ENCODE data around the gene DAPP1.
"Not testable (repeated sequence)": the region's sequence is repeated elsewhere in the genome, so short reads cannot be mapped to it uniquely, and the experiment has no call there.

DAPP1 gene

DNA sequence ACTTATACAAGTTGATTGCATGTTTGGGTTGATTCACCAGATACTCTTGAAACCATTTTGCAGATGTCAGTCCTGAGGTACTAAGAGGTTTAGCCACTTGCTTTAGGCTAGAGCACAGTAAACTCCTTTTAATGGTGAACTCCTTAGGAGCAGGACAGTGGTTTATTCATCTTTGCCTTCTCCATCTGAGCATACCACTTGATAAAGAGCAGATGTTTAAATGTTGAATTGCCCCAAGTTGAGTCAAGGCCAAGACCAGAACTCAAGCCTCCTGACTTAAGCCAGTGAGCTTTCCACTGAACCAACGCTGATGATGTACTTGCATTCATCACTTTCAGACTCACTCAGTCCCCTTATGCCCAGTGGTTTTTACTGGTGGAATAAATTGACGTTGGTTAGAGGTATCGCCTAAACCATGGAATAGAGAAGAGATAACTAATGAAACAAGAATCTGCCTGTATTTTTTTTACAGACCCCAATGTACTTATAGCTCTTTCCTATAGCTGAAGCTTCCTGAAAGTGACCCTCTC lies 7.5 kb downstream of the DAPP1 start:
- DNase-seq (ENCODE audit: low spot score): no peak

DNA sequence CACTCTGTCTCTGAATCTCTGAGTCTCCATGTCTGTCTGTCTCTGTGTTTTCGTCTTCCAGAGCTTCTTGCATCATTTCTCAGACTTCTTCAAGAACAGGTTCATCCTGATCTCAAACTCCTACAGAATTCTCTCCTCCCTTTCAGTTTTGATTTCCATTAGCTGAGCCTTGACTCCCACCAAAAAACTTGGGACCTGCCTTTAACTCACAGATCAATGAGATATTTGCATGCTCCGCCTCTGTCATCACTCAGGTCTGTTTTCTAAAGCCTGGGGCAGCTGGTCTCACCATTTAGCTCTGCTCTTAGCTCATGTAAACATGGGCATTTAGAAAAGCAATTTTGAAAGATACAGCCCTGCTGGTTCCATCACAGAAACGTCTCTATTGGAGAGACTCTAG lies 8.6 kb downstream of the DAPP1 start:
- no peak for DNase-seq (ENCODE audit: low spot score)

DNA sequence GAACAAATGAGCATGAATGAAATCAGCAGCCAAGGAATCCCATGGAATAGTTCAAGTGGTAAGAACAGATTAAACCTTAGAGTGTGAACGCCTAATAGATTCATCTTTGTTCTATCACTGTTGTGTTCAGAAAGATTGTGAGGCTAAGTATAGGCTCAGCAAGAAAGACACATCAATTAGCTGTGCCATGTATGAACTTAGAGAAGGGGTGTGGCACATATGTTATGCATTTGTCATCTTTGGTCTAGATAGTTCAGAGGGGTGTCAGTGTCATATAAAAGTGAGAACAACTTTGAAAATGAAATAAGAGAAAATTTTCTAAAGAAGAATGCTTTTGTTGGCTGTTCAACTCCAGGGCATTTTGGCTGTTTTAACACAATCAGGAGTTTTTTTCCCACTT lies 9.4 kb downstream of the DAPP1 start:
- no peak for DNase-seq (ENCODE audit: low spot score)

DNA sequence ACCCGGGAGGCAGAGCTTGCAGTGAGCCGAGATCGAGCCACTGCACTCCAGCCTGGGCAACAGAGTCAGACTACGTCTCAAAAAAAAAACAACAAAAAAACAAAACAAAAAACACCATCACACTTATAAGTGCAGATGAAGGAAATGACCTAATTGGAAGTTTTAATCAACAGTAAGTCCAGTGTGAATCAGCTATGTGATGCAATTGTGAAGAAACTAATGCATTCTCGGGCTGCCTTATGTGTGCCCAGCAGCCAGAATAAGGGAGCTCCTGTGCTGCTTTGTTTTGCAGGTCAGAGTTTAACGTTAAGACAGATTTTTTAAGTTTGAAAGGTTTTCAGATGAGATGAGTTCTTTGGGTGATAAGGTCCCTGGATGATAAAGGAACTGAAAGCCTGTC lies 10.8 kb downstream of the DAPP1 start:
- DNase-seq (ENCODE audit: low spot score): no peak

DNA sequence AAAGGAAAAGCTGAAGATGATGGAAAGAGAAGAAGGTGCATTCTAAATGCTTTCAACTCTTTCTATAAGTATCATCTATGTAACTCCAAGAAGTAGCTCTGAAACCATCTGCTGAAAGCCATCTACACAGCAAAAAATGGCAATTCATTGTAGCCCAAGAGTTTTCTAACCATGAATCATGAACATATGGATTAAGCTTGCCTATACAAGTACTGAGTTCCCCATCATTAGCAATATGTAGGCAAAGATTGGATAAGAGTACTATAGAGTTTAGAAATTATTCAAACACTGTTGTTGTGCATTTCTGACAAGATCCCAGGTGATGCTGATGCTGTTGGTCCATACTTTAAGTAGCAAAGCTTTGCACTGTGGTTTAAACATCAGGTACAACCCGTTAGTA lies 11.2 kb downstream of the DAPP1 start:
- DNase-seq (ENCODE audit: low spot score): no peak

DNA sequence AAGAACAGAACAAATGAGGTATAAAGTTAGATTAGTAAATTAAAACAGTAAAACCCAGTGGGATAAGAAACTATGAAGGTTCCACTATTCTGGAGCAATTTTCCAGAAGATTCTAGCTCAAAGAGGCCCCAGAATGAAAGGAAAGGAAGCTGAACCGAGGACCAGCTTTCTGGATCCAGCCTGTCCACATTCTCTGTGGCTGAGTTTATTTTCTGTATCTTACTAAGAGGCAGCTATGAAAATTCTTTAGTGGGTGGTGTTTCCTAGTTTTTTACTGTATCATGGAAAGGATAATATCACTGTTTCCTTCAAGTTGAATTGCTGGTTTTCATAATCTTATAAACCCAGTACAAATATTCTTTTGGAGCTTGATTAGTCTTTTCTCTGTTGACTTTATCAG lies 11.8 kb downstream of the DAPP1 start:
- DNase-seq (ENCODE audit: low spot score): no peak

DNA sequence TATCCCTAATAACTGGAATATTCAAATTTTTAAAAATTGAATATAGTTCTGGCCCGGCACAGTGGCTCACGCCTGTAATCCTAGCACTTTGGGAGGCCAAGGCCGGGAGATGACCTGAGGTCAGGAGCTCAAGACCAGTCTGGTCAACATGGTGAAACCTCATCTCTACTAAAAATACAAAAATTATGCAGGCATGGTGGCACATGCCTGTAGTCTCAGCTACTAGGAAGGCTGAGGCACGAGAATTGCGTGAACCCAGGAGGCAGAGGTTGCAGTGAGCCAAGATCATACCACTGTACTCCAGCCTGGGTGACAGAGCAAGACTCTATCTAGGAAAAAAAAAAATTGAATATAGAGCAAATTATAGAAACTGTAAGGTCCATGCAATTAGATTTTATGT lies 13.4 kb downstream of the DAPP1 start:
- not testable (repeated sequence) for DNase-seq (ENCODE audit: low spot score)

DNA sequence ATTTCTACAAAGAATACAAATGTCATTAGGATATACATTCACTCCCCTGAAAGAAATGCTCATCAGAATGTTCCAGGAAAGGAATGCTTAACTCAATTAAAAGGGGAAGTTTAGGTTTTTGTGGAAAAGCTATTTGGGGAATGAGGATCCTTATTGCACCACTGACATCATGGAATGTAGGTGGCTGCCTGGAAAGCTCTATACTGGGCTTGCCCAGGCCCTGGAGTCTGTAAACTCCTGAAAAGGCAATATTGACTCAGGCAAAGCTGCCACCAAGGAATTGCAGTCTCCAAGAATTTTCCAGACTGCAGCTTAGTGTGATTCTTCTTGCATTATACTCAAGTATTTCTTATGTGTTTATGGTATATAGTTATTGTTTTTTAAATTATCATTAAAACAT lies 15.7 kb downstream of the DAPP1 start:
- no peak for DNase-seq (ENCODE audit: low spot score)

DNA sequence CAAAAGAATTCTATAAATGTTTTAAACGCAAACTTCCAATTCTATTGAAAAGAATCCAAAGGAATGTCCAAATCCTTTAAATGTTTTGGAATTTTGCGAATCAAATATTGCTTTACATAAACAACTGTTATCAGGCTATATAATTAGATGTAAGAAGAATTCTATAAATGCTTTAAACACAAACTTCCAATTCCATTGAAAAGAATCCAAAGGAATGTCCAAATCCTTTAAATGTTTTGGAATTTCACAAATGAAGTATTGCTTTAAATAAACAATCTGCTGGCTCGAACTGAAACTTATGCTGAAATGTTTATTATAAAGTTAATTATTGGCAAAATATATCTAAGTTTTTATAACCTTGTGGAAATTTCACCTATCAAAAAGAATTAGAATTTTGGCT lies 16.1 kb downstream of the DAPP1 start:
- no peak for DNase-seq (ENCODE audit: low spot score)

DNA sequence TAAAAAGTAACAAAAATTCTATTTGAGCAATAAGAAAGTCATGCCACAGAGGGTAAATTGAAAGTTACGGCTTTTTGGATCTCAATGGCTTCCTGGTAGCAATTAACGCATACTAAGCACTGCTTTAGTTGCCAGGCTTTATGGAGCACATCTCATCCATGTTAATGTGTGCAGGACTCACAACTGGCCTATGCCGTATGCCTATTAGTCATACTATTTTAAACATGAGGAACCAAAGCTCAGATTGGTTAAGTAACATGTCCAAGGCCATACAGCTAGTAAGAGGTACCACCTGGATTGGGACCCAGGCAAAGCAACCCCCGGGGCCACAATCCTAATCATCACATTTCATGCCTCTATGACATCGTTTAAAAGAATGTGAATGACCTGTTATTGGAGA lies 17.1 kb downstream of the DAPP1 start:
- DNase-seq (ENCODE audit: low spot score): no peak

DNA sequence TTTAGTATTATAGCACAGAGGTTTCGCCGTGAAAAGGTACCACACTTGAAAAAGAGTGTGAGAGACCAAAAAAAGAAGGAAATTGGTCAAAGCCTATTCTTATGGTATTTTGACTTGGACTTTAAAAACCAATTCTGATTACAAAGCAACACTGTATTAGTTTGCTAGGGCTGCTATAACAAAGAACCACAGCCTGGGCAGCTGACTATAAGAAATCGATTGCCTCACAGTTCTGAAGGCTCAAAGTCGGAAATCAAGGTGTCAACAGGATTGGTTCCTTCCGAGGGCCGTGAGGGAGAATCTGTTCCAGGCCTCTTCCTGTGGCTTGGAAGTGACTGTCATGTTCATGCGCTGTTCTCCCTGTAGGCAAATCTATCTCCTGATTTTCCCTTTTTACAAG lies 17.9 kb downstream of the DAPP1 start:
- DNase-seq (ENCODE audit: low spot score): no peak

DNA sequence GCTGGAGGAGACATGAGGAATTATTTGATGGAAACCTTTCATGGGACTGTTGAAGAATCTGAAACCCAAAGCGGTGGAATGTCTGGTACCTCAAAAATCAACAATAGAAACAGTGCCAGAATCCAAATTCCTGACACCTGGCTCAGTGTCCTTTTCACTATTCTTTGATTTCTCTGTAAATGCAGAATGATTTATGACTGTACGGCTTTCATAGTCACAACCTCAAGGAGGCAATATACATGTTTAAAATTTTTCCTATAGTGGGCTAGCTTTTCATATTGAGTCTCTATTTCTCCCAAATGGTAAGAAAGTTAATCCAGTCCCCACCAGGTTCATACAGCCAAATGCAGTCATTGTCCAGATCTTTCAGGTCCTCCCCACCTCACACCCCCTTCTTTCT lies 19.3 kb downstream of the DAPP1 start:
- no peak for DNase-seq (ENCODE audit: low spot score)

DNA sequence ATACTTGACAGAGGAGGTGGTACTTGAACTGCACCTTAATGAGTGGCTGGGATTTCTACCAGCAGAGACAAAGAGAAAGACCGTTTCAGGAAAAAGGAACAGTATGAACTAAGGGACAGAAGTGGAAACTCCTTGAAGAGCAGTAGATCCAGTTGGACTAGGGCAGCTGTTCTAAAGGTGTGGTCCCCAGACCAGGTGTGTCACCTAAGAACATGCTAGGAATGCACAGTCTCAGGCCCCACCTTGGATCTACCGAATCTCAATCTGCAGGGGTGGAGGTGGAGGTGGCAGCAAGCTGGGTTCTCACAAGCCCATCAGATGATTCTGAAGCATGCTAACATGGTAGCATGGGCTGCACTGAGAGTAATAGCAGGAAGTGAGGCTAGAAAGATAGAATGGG lies 22.3 kb downstream of the DAPP1 start:
- no peak for DNase-seq (ENCODE audit: low spot score)

DNA sequence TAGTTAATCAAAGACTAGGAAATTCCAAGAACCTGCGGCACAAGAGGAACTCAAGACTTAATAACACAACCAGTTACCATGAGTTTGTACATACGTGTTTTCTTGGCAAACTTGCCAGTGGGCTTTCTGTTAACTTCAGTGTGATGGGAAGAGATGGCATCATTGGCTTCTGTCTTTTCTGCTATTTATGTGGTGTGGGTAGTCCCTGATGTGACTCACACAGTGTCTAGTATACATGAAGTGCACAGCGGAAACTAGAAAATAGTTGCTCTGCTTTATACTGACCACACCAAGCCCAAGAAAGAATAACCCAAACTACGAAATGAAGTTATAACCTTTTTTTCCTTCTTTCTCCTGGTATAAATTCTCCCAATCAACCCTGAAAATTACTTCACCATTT lies 24.5 kb downstream of the DAPP1 start:
- DNase-seq (ENCODE audit: low spot score): no peak

DNA sequence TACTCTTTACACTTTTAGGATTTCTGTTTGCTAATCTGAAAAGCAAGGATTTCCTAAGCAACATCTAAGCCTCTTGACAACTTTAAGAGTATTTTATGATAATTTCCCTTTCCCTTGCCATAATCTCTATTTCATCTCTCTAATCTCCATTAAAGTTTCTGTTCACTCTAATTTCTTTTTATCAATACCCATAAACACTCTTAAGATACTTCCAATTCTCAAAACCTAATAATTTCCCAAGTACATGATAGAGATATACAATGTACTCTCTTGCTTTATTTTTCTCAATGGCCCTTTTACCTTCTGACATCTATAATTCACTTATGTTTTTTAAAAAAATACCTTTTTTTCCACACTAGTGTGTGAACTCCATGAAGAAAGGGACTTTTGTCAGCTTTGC lies 26.8 kb downstream of the DAPP1 start:
- DNase-seq (ENCODE audit: low spot score): no peak

DNA sequence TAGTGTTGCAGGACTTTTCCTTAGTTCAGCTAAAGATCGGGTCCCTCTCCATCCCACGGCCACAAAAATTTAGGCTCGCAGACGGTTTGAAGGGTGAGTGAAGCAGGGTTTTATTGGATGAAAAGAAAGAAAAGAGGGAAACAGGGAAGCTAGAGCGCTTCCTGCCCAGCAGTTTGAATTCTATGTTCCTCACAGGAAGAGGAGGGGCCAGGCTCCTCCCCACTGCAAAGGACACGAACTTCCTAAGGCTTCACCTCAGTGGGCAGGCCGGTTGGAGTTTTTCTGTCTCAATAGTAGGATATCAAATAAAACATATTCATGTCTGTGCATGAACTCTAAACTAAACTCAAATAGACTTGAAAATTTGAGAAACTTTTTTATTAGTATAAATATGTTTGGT lies 27.4 kb downstream of the DAPP1 start:
- DNase-seq (ENCODE audit: low spot score): no peak

DNA sequence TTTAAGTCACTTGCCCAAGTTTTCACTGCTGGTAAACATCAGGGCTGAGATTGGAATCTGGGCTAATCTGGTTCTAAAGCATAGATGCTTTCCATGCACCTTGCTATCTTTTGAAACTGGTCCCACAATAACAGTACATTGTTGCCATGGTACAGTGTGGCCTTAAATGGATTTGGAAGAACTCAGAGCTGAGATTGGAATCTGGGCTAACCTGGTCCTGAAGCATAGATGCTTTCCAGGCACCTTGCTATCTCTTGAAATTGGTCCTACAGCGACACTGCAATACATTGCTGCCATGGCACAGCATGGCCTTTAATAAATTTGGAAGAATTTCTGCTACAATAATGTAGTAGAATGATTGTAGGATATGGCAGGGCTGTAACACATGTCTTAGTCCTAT lies 28.6 kb downstream of the DAPP1 start:
- DNase-seq (ENCODE audit: low spot score): no peak

DNA sequence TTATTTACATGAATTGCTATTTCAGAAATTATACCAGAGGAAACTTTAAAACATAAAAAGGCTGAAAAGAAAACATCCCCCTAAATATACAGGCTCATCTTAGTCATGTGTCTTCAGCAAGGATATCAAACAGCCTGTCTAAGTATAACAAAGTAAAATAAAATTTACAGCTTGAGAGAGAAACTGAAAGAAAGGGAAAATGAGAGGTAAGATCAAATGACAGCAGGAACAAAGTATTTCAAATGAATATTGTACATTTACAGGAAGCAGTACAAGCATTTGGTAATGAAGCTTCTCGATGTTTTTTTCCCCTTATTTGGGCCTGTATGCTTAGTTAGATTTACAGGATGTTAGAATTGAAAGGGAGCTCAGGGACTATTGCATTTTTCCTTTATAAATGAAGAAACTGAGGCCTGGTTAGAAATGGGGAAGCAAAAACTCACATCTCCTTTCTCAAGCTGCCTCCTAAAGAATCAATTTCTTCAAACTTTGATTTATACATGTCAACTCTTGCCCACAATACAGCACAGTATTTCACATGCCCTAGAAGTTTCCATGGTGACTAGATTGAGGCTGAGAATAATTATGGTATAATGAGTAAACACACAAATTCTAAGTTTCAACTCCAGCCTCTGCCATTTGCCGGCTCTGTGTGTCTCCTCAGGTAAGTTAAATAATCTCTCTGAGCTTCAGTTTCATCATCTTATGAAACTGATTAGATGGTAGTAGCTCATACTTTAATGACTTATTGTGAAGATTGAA lies 29.3 kb downstream of the DAPP1 start:
- no peak for DNase-seq (ENCODE audit: low spot score)

DNA sequence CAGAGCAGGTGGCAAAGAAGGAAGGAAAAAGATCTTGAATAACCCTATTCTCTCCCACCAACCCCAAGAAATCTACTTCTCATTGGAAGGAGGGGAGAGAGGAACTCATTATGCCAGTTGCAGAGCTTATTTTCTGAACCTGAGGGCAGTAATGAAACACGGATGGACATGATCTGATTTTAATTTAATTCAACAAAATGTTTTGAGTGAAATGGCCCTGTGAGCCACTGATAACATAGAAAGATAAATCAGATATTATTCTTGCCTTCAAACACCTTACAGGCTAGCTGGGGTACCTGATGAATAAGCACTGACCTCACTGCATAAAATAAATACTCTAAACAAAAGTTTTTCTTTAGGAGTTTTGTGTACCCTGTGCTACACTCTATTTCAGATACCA lies 30.3 kb downstream of the DAPP1 start:
- no peak for DNase-seq (ENCODE audit: low spot score)

DNA sequence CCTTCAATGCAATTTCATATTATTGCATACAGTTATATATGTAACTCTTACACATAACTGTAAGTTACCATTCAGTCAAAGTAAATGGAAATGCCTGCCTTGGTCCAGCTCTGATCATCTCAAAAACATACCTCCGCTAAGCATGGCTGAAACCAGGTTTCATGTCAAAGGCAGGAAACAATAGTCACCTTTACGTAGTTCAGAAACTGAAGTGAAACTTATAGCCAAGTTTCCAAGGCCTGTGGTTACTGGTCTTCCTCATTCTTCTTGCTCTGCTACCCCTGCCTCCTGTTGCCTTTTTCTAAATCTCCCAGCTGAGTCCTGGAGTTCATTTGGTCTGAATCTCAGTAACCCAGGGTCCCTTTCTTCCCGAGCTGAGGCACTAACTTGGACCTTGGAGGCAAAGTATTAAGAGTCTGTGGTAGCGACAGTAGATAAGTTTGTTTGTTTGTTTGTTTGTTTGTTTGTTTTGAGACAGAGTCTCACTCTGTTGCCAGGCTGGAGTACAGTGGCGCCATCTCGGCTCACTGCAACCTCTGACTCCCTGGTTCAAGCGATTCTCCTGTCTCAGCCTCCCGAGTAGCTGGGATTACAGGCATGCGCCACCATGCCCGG lies 30.8 kb downstream of the DAPP1 start:
- DNase-seq (ENCODE audit: low spot score): peak; percentile 77

DNA sequence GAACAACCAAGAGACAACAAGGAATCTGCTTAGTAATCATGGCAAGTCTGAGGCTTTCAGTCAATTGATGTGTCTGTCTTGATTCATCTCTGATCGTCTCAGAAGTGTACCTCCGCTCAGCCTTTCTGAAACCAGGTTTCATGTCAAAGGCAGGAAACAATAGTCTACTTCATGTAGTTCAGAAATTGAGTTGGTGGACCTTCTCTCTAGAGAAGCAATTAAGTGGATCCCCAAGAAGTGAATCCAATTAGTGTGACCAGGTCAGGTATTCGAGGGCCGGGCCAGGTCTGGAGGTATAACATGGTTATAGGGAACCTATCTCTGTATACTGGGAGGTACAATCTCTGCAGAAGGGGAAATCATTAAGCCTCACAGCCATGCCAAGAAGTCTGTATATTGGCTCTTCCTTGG lies 32.0 kb downstream of the DAPP1 start:
- peak; percentile 82 for DNase-seq (ENCODE audit: low spot score)

DNA sequence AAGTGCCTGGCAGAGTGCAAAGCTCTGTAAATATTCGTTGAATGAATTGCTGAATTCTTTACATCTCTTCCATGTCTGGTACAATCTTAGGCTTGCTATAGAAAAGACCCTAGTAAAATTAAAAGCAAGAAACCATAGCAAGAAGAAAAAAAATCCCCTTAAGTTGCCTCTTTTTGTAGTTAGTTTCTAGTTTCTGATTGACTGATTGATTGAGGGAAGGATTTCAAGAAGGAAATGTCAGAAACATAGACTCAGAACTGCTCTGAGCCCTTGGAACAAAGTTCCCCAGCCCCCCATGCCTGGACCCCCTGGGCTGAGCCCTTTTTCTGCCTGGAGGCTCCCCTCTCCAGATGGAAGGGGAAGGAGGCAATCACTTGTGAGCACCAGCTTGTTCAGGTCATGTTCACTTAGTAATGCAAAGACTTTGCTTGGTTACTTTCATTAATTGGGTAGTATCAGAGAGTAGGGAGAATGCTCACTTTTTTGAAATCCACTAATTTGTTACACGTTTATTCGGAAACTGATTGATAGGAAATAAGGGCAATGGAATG lies 35.6 kb downstream of the DAPP1 start:
- DNase-seq (ENCODE audit: low spot score): no peak

DNA sequence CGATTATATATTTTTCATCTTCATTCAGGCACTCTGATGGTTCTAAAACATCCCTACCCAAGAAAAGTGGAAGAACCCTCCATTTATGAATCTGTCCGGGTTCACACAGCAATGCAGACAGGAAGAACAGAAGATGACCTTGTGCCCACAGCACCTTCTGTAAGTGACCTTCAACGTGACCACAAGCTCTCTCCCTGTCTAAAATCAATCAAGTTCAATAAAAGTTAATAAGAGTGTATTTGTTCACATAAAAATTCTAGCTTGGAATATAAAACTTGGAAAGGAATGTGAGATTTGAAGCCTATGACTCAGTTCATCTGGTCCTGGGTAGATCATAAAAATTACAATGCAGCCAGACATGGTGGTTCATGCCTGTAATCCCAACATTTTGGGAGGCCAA lies 36.6 kb downstream of the DAPP1 start:
- DNase-seq (ENCODE audit: low spot score): no peak

DNA sequence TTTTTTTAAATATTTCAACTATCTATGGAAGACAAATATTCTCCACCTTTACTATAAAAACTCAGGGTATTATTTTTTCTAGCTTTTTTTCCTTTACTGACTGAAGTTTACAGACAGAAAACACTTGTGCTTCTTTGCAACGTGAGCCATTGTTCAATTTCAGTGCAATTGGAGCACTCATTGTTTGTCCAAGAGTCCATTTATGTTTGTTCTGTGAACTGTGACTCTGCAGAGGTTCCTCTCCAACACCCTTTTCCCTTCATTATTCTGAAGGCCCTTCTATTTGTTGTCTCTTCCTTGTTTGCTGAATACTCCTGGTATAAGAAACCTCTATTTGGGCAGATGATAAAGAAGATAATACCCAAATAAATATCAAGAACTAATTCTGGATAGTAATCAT lies 37.4 kb downstream of the DAPP1 start:
- no peak for DNase-seq (ENCODE audit: low spot score)

Measured in activated CD4-positive, alpha-beta T cell treated with anti-CD3 and anti-CD28 coated beads, Interleukin-2, Interleukin-4, amounts not matched to agents 100 ng/mL and 50 ng/mL, durations not matched to agents 16 hours and 8 hours (primary cell).